Measurements from ENCODE around the gene SCRG1.

Gene SCRG1

GRCh38 chr4:173436771-173437265, 37.9 kb upstream of the SCRG1 start:
- DNase-seq (ENCODE audit: low read depth, low spot score) = no peak
- POLR2A ChIA-PET = no interaction called here
- TF ChIP-seq CTCF (IDR thresholded peaks at IDR 0.05; ENCODE audit: insufficient read depth, low read length, missing control alignments) = no peak
- CTCF ChIA-PET = interaction anchor here (1.0 kb wide), 1 partner anchor 16 kb away, joined by 4 read pairs; no protein-coding TSS in a partner anchor
- no peak overlapping the region for H3K4me3 ChIP-seq (ENCODE audit: low read depth, low read length)

DNA sequence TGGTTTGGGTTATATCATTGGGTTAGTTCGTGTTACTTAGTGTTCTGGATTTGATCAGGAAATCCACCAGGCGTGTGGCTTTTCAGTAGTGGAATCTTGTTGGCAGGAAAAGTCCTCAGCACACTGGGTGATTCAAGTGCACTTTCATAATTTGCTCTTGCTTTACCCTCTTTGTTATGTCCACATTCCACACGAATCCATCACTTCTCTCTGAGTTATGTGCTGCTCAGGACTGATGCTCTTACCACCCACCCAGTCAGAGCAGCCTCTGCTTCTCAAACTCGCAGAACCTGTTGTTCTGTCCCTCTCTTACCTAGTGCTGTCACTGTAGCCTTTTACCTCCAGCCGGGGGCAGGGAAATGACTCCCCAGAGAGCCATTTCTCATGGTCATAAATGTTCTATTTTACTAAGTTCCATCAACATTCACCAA, 37.2 kb upstream of the SCRG1 start:
- peak; percentile 74 for DNase-seq (ENCODE audit: low read depth, low spot score)
- ChIA-PET POLR2A (no interaction called here), CTCF (interaction anchor here (0.8 kb wide), 1 partner anchor 13 kb away, joined by 3 read pairs; no protein-coding TSS in a partner anchor)
- no peak overlapping the region for H3K4me3 ChIP-seq (ENCODE audit: low read depth, low read length)
- TF ChIP-seq CTCF (IDR thresholded peaks at IDR 0.05; ENCODE audit: insufficient read depth, low read length, missing control alignments) = no peak

GRCh38 chr4:173434231-173434630, 35.3 kb upstream of the SCRG1 start:
- DNase-seq (ENCODE audit: low read depth, low spot score) = no peak
- H3K4me3 ChIP-seq (ENCODE audit: low read depth, low read length) = no peak overlapping the region
- ChIA-PET CTCF (no interaction called here), POLR2A (no interaction called here)
- no peak for TF ChIP-seq CTCF (IDR thresholded peaks at IDR 0.05; ENCODE audit: insufficient read depth, low read length, missing control alignments)

GRCh38 chr4:173433447-173433846, 34.5 kb upstream of the SCRG1 start:
- no peak overlapping the region for H3K4me3 ChIP-seq (ENCODE audit: low read depth, low read length)
- no peak for DNase-seq (ENCODE audit: low read depth, low spot score)
- TF ChIP-seq CTCF (IDR thresholded peaks at IDR 0.05; ENCODE audit: insufficient read depth, low read length, missing control alignments) = no peak
- ChIA-PET CTCF (interaction anchor here (1.0 to 1.7 kb wide), 6 partner anchors 10 to 73 kb away, joined by 3 to 16 read pairs (median 4); no protein-coding TSS in a partner anchor), POLR2A (no interaction called here)

DNA sequence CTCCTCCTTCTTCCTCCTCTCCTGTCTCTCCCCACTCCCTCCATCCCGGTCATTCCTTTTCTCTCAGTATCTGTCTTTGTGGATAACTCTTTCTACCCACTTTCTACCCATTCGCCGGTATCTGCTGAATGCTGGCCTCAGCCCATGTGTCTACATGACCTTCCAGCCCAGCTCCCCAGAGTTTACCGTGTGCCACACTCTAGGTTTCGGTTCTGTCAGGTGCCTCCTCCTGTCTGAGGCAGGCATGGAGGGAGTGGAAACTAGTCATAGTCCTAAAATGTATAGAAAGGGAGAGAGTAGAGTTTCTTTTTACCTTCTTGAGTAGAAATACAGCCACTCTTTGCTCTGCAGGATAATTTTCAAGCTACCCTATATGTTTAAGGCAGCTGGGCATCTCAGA, 33.5 kb upstream of the SCRG1 start:
- no peak overlapping the region for H3K4me3 ChIP-seq (ENCODE audit: low read depth, low read length)
- ChIA-PET CTCF (interaction anchor here (1.0 to 1.7 kb wide), 6 partner anchors 11 to 74 kb away, joined by 3 to 16 read pairs (median 4); no protein-coding TSS in a partner anchor), POLR2A (no interaction called here)
- DNase-seq (ENCODE audit: low read depth, low spot score) = no peak
- TF ChIP-seq CTCF (IDR thresholded peaks at IDR 0.05; ENCODE audit: insufficient read depth, low read length, missing control alignments) = no peak

DNA sequence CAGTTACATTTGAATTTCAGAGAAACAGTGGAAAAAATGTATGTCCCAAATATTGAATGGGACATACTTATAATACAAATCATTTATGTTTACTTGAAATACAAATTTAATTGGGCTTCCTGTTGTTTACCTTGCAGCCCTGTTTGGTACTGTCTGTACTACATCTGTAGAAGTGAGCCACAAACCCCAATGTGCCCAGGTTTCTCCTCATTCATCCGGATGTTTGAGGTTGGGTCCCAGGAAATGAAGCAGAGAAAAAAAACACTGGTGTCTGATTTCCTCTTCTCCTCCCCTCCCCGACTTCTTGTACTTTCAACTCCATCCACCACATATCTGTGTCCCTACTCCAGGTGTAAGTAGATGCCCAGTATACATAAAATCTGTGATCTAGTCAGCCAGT, 27.1 kb upstream of the SCRG1 start:
- POLR2A ChIA-PET = interaction anchor here (1.0 to 1.1 kb wide), 2 partner anchors 88 to 102 kb away, joined by 3 to 4 read pairs; no protein-coding TSS in a partner anchor

More for the DNA sequence above, 27.1 kb upstream of the SCRG1 start:
- TF ChIP-seq CTCF (IDR thresholded peaks at IDR 0.05; ENCODE audit: insufficient read depth, low read length, missing control alignments) = no peak
- no peak overlapping the region for H3K4me3 ChIP-seq (ENCODE audit: low read depth, low read length)
- DNase-seq (ENCODE audit: low read depth, low spot score) = no peak
- CTCF ChIA-PET = interaction anchor here (0.6 to 3.5 kb wide), 14 partner anchors 9 to 564 kb away, joined by 3 to 35 read pairs (median 4); partner anchors contain the start of gene HAND2

All from AG04449 (cell line).